ENCODE measurements around the gene GNAT3. TPM values are rescaled to one million over a fixed set of nuclear protein-coding genes. Genes with fewer than 3 reads are reported as not detected.

The GNAT3 gene
- total RNA-seq, 1 donor from 2014 or later = 0.70 TPM

GRCh38 chr7:80505900-80506500 is 5.9 kb downstream of the GNAT3 start:
- TF ChIP-seq CTCF (conservative IDR thresholded peaks at IDR 0.05) = no peak
- Mint-ChIP-seq H3K4me3 (no peak overlapping the region), H3K36me3 (no peaks in the 10 kb centered on the region), H3K27me3 (no peaks in the 10 kb centered on the region), H3K4me1 (ENCODE audit: unreplicated experiment) (no peaks in the 10 kb centered on the region), H3K27ac (no peak overlapping the region), H3K9me3 (no peaks in the 10 kb centered on the region)
- DNase-seq (ENCODE audit: extremely low spot score, unreplicated experiment) = no peak

GRCh38 chr7:80500325-80500724 is 11.5 kb downstream of the GNAT3 start:
- no peak overlapping the region for H3K27ac Mint-ChIP-seq
- H3K4me1 Mint-ChIP-seq (ENCODE audit: unreplicated experiment) = peaks cover 6% of the 10 kb centered on the region
- H3K4me3 Mint-ChIP-seq = no peak overlapping the region
- DNase-seq (ENCODE audit: extremely low spot score, unreplicated experiment) = no peak
- H3K27me3 Mint-ChIP-seq = no peaks in the 10 kb centered on the region
- no peaks in the 10 kb centered on the region for H3K36me3 Mint-ChIP-seq
- H3K9me3 Mint-ChIP-seq = no peaks in the 10 kb centered on the region
- TF ChIP-seq CTCF (conservative IDR thresholded peaks at IDR 0.05) = no peak

- peak overlapping the region; percentile 63 for H3K27ac Mint-ChIP-seq
- no peak overlapping the region for H3K4me3 Mint-ChIP-seq
- no peak for TF ChIP-seq CTCF (conservative IDR thresholded peaks at IDR 0.05)
- H3K4me1 Mint-ChIP-seq (ENCODE audit: unreplicated experiment) = peaks cover 6% of the 10 kb centered on the region
- no peaks in the 10 kb centered on the region for H3K9me3 Mint-ChIP-seq
- DNase-seq (ENCODE audit: extremely low spot score, unreplicated experiment) = no peak
- no peaks in the 10 kb centered on the region for H3K27me3 Mint-ChIP-seq
- no peaks in the 10 kb centered on the region for H3K36me3 Mint-ChIP-seq
Measured at GRCh38 chr7:80499350-80499953, 12.4 kb downstream of the GNAT3 start.

GRCh38 chr7:80498481-80499349 is 13.1 kb downstream of the GNAT3 start:
- no peaks in the 10 kb centered on the region for H3K9me3 Mint-ChIP-seq
- TF ChIP-seq CTCF (conservative IDR thresholded peaks at IDR 0.05) = no peak
- H3K4me3 Mint-ChIP-seq = no peak overlapping the region
- H3K4me1 Mint-ChIP-seq (ENCODE audit: unreplicated experiment) = peaks cover 6% of the 10 kb centered on the region
- peak overlapping the region; percentile 63 for H3K27ac Mint-ChIP-seq
- H3K27me3 Mint-ChIP-seq = no peaks in the 10 kb centered on the region
- DNase-seq (ENCODE audit: extremely low spot score, unreplicated experiment) = no peak
- H3K36me3 Mint-ChIP-seq = no peaks in the 10 kb centered on the region

- Mint-ChIP-seq H3K9me3 (no peaks in the 10 kb centered on the region), H3K36me3 (no peaks in the 10 kb centered on the region), H3K27me3 (no peaks in the 10 kb centered on the region), H3K4me3 (no peak overlapping the region), H3K27ac (no peak overlapping the region), H3K4me1 (ENCODE audit: unreplicated experiment) (peaks cover 6% of the 10 kb centered on the region)
- no peak for DNase-seq (ENCODE audit: extremely low spot score, unreplicated experiment)
- no peak for TF ChIP-seq CTCF (conservative IDR thresholded peaks at IDR 0.05)
Measured at GRCh38 chr7:80496586-80496985, 15.3 kb downstream of the GNAT3 start.
